ENCODE data around the gene NR2E3.

The NR2E3 gene

GRCh38 chr15:71810256-71811035 is at the start of gene NR2E3:
Gene NR2E3, plus strand, starts transcription at chr15:71810554. Its CDS starts 190 bp downstream, at chr15:71810744.
- Mint-ChIP-seq H3K9me3 (no peaks in the 10 kb centered on the region), H3K36me3 (no peaks in the 10 kb centered on the region), H3K27ac (no peak within 1 kb of the TSS), H3K27me3 (peaks cover 8% of the 10 kb centered on the region), H3K4me1 (no peaks in the 10 kb centered on the region), H3K4me3 (no peak within 1 kb of the TSS)
- no peak for DNase-seq
- CTCF ChIA-PET = no interaction called here

GRCh38 chr15:71760852-71761251 is 49.5 kb upstream of the NR2E3 start:
- Mint-ChIP-seq H3K4me3 (no peak overlapping the region), H3K27me3 (peaks cover 13% of the 10 kb centered on the region), H3K36me3 (no peaks in the 10 kb centered on the region), H3K27ac (no peak overlapping the region), H3K4me1 (no peaks in the 10 kb centered on the region), H3K9me3 (peaks cover 4% of the 10 kb centered on the region)
- CTCF ChIA-PET = no interaction called here
- no peak for DNase-seq

DNA sequence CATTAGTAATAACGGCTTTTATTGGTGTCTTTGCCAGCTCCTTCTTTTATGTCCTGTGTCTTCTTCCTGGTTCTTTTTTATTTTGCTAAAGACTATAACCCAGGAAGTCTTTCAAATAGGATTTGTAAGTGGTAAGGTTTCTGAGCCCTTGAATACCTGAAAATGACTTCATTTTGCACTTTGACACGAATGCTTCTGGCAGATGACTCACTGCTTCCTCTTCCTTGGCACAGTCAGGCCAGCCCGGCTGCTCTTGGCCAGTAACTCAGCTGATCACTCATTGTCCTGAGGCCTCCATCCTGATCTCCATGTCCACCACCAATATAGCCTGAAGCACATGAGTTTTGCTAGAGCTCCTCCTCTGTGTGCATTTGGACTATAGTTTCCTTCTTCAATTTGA is 48.7 kb upstream of the NR2E3 start:
- no peak overlapping the region for H3K4me3 Mint-ChIP-seq
- CTCF ChIA-PET = no interaction called here

DNA sequence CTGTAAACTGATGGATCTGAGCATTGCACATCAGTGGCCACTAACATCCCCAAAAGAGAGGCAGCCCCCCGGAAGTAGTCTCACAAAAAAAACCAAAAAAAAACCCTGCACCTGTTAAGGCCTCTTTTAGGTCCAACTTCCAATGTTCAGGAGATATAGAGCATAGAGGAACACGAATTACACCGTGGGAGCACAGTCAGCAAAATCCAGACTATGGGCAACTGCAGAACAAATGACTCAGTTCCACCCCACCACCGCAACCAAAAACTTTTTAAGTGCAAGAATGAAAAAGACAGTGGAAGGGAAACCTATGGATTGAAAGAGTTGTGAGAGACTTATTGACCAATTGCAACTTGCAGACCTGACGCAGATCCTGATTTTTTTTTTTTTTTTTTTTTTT is 42.2 kb upstream of the NR2E3 start:
- CTCF ChIA-PET = no interaction called here
- Mint-ChIP-seq H3K27me3 (peaks cover 15% of the 10 kb centered on the region), H3K27ac (no peak overlapping the region), H3K36me3 (no peaks in the 10 kb centered on the region), H3K4me3 (no peak overlapping the region), H3K9me3 (no peaks in the 10 kb centered on the region), H3K4me1 (no peaks in the 10 kb centered on the region)
- DNase-seq = no peak

More for the DNA sequence above, 48.7 kb upstream of the NR2E3 start:
- H3K36me3 Mint-ChIP-seq = no peaks in the 10 kb centered on the region
- DNase-seq = no peak
- H3K4me1 Mint-ChIP-seq = no peaks in the 10 kb centered on the region
- peaks cover 16% of the 10 kb centered on the region for H3K27me3 Mint-ChIP-seq
- H3K9me3 Mint-ChIP-seq = peaks cover 4% of the 10 kb centered on the region
- peak overlapping the region; percentile 5 for H3K27ac Mint-ChIP-seq

- CTCF ChIA-PET = interaction anchor here (1.0 kb wide), 1 partner anchor 30 kb away, joined by 3 read pairs; no protein-coding TSS in a partner anchor
- no peak overlapping the region for H3K4me3 Mint-ChIP-seq
- peaks cover 6% of the 10 kb centered on the region for H3K27me3 Mint-ChIP-seq
- H3K4me1 Mint-ChIP-seq = no peaks in the 10 kb centered on the region
- no peaks in the 10 kb centered on the region for H3K9me3 Mint-ChIP-seq
- H3K27ac Mint-ChIP-seq = no peak overlapping the region
- H3K36me3 Mint-ChIP-seq = no peaks in the 10 kb centered on the region
- no peak for DNase-seq
These were observed 37.0 kb upstream of the NR2E3 start for GRCh38 chr15:71773206-71773859.

- H3K4me1 Mint-ChIP-seq = no peaks in the 10 kb centered on the region
- DNase-seq = no peak
- H3K9me3 Mint-ChIP-seq = no peaks in the 10 kb centered on the region
- H3K4me3 Mint-ChIP-seq = no peak overlapping the region
- no peaks in the 10 kb centered on the region for H3K36me3 Mint-ChIP-seq
- H3K27ac Mint-ChIP-seq = no peak overlapping the region
- peaks cover 18% of the 10 kb centered on the region for H3K27me3 Mint-ChIP-seq
- CTCF ChIA-PET = no interaction called here
These were observed 34.5 kb upstream of the NR2E3 start for GRCh38 chr15:71775856-71776255.

GRCh38 chr15:71776304-71776703 is 34.0 kb upstream of the NR2E3 start:
- no peak for DNase-seq
- Mint-ChIP-seq H3K27ac (no peak overlapping the region), H3K4me3 (no peak overlapping the region), H3K27me3 (peaks cover 20% of the 10 kb centered on the region), H3K36me3 (no peaks in the 10 kb centered on the region), H3K9me3 (no peaks in the 10 kb centered on the region), H3K4me1 (no peaks in the 10 kb centered on the region)
- CTCF ChIA-PET = no interaction called here

DNA sequence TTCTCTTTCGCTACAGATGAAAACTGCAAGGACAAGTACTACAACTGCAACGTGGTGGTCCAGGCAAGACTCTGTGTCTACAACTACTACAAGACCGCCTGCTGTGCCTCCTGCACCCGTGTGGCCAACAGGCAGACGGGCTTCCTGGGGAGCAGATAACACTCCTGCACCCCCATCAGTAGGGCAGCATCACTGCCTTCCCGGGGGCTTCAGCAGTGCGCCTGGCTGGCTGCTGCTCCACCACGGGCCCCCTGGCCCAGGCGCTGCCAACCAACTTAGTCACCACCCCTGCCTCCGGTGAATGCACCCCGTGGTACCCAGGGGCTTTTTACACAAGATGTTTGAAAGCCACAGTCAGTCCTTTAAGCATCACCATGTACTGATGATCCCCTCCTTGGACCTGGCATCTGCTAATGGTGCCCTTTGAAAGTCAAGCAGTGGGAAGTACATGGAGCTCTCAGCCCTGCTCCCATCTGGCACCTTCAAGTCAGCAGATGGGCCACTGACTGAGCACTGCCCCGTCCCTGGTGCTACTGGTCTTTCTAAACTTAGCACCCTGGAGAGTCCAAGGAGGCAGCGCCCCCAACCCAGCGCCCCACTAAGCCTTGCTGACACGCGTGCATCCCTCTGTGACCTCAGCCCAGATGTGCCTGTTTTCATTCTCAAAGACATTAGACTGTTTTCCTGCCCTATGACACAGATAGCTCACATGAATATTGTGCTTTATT is 33.0 kb upstream of the NR2E3 start:
- no peak for DNase-seq
- H3K27me3 Mint-ChIP-seq = peaks cover 21% of the 10 kb centered on the region
- no peaks in the 10 kb centered on the region for H3K9me3 Mint-ChIP-seq
- CTCF ChIA-PET = no interaction called here
- no peaks in the 10 kb centered on the region for H3K36me3 Mint-ChIP-seq
- H3K27ac Mint-ChIP-seq = no peak overlapping the region
- no peaks in the 10 kb centered on the region for H3K4me1 Mint-ChIP-seq
- no peak overlapping the region for H3K4me3 Mint-ChIP-seq

DNA sequence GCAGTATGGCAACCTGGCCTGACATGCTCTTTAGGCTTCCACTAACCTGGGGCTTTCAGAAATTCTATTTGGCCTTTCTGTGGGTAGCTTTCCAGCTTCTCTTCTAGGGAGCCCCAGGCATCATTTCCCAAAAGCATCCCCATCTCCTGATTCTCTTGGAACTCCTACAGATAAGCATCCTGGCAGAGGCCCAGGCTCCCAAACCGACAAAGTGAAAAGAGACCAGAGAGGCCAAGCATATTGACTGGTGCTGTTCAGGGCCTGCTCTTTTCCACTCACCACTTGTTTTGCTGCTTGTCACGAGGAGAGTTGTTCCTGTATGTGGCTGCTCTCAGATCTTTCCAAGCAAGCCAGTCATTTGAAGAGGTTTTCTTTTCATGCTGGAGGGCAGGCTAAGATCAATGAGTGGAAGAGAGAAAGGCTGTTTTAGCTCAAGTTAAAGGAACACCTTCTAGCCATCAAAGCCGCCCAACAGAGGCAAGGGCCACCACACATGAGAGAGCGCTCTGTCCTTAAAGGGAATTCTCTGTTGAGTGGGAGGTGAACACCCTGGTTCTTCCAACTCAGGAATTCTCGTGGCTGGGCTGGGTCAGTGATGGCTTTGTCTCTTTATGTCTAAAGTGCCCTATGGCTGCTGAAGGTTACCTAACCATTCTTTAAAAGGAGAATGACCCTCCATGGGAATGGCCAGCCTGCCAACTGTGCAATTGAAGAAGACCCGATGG is 31.1 kb upstream of the NR2E3 start:
- CTCF ChIA-PET = interaction anchor here (0.9 to 1.5 kb wide), 4 partner anchors 12 to 380 kb away, joined by 3 to 4 read pairs (median 3); no protein-coding TSS in a partner anchor
- Mint-ChIP-seq H3K36me3 (no peaks in the 10 kb centered on the region), H3K27ac (no peak overlapping the region), H3K27me3 (peaks cover 21% of the 10 kb centered on the region), H3K4me3 (no peak overlapping the region), H3K4me1 (no peaks in the 10 kb centered on the region), H3K9me3 (no peaks in the 10 kb centered on the region)
- DNase-seq = no peak

- DNase-seq = peak; percentile 37
- CTCF ChIA-PET = interaction anchor here (0.7 to 2.8 kb wide), 8 partner anchors 13 to 376 kb away, joined by 3 to 11 read pairs (median 4); no protein-coding TSS in a partner anchor
- H3K27ac Mint-ChIP-seq = no peak overlapping the region
- H3K9me3 Mint-ChIP-seq = no peaks in the 10 kb centered on the region
- H3K4me3 Mint-ChIP-seq = no peak overlapping the region
- H3K4me1 Mint-ChIP-seq = no peaks in the 10 kb centered on the region
- peaks cover 25% of the 10 kb centered on the region for H3K27me3 Mint-ChIP-seq
- no peaks in the 10 kb centered on the region for H3K36me3 Mint-ChIP-seq
These were observed 30.0 kb upstream of the NR2E3 start for GRCh38 chr15:71780115-71780976.

- no peak overlapping the region for H3K4me3 Mint-ChIP-seq
- CTCF ChIA-PET = interaction anchor here (0.9 to 2.8 kb wide), 6 partner anchors 23 to 375 kb away, joined by 3 to 11 read pairs (median 7); no protein-coding TSS in a partner anchor
- no peak for DNase-seq
- no peaks in the 10 kb centered on the region for H3K9me3 Mint-ChIP-seq
- peaks cover 25% of the 10 kb centered on the region for H3K27me3 Mint-ChIP-seq
- no peaks in the 10 kb centered on the region for H3K36me3 Mint-ChIP-seq
- H3K4me1 Mint-ChIP-seq = no peaks in the 10 kb centered on the region
- no peak overlapping the region for H3K27ac Mint-ChIP-seq
These were observed 29.0 kb upstream of the NR2E3 start for GRCh38 chr15:71781179-71781964.

GRCh38 chr15:71781965-71782265 is 28.4 kb upstream of the NR2E3 start:
- Mint-ChIP-seq H3K9me3 (no peaks in the 10 kb centered on the region), H3K4me1 (no peaks in the 10 kb centered on the region), H3K36me3 (no peaks in the 10 kb centered on the region), H3K4me3 (no peak overlapping the region), H3K27ac (no peak overlapping the region), H3K27me3 (peaks cover 25% of the 10 kb centered on the region)
- DNase-seq = no peak
- CTCF ChIA-PET = interaction anchor here (0.9 to 2.8 kb wide), 4 partner anchors 24 to 371 kb away, joined by 3 to 11 read pairs (median 6); no protein-coding TSS in a partner anchor
